GM18861 (cell line): ENCODE results near the gene KLHL22.
"Not testable (repeated sequence)": the region's sequence is repeated elsewhere in the genome, so short reads cannot be mapped to it uniquely, and the experiment has no call there.

ENCODE experiments used
- ATAC-seq: cut with Tn5 transposase; IDR thresholded peaks from one replicate; pipeline ENCODE4 v1.9.1; 2021; ENCODE audit not compliant: unreplicated experiment

Gene KLHL22

DNA sequence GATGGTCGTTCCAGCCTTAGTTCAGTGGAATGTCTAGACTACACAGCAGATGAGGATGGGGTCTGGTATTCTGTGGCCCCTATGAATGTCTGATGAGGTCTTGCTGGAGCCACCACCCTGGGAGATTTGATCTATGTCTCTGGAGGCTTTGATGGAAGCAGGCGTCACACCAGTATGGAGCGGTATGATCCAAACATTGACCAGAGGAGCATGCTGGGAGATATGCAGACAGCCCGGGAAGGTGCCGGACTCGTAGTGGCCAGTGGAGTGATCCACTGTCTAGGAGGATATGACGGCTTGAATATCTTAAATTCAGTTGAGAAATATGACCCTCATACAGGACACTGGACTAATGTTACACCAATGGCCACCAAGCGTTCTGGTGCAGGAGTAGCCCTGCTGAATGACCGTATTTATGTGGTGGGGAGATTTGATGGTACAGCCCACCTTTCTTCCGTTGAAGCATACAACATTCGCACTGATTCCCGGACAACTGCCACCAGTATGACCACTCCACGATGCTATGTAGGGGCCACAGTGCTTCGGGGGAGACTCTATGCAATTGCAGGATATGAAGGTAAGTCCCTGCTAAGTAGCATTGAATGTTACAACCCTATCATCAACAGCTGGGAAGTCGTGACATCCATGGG, 44.3 kb downstream of the KLHL22 start:
- ATAC-seq = not testable (repeated sequence)

DNA sequence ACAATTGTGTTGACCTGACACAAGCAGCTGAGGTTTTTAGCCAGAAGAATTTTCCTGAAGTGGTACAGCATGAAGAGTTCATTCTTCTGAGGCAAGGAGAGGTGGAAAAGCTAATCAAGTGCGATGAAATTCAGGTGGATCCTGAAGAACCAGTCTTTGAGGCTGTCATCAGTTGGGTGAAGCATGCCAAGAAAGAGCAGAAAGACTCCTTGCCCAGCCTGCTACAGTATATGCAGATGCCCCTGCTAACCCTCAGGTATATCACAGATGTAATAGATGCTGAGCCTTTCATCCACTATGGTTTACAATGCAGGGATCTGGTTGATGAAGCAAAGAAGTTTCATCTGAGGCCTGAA, 45.1 kb downstream of the KLHL22 start:
- no peak for ATAC-seq

DNA sequence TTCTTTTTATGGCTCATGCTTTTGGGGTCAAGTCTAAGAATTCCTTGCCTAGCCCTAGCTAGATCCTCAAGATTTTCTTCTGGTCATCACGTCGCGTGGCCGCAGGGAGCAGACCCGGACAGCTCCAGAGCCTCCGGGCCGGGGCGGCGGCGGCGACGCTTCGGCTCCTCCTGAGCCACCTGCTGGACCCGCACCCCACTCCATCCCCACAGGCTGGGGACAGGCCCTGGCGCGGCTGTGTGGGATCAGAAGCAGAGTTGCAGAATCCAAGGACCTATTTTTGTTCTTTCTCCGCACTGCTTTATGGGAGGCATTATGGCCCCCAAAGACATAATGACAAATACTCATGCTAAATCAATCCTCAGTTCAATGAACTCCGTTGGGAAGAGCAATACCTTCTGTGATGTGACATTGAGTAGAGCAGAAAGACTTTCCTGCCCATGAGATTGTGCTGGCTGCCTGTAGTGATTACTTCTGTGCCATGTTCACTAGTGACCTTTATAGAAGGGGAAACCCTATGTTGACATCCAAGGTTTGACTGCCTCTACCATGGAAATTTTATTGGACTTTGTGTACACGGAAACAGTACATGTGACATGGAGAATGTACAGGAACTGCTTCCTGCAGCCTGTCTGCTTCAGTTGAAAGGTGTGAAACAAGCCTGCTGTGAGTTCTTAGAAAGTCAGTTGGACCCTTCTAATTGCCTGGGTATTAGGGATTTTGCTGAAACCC, 45.6 kb downstream of the KLHL22 start:
- ATAC-seq = no peak

DNA sequence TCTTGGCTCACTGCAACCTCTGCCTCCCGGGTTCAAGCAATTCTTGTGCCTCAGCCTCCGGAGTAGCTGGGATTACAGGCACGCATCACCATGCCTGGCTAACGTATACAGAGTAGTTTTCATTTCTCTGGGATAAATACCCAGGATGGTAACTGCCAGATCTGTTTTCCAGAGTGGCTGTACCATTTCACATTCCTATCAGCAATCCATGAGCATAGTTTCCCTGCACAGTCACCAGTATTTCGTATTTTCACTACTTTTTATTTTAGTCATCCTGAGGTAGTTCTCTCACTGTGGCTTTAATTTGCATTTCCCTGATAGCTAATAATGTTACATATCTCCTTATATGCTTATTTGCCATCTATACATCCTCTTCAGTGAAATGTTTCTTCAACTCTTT, 47.0 kb downstream of the KLHL22 start:
- no peak for ATAC-seq

DNA sequence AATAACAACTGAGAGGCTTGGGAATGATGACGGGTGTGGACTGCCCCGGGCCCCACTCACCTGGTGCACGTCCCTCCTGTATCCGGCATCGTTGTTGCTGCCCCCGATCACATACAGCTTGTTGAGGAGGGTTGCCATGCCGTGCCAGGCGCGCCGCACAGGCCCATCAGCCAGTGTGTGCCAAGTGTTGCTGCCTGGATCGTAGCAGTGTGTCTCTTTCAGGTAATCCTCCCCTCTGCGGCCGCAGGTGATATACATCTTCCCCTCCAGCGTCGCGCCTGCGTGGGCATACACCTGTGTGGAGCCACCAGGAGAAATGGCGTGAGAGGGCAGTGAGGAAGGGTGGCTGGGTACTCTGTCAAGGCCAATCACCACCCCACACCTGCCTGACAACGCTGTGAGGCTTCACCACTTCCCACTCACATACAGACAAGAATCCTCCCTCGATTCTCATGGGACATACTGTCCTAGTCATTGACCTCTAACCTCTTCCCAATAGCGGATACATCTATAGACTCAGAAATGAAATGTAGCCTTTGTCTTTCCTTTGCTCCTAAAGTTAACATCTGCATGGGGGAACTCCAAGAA, 49.1 kb downstream of the KLHL22 start:
- ATAC-seq = no peak

DNA sequence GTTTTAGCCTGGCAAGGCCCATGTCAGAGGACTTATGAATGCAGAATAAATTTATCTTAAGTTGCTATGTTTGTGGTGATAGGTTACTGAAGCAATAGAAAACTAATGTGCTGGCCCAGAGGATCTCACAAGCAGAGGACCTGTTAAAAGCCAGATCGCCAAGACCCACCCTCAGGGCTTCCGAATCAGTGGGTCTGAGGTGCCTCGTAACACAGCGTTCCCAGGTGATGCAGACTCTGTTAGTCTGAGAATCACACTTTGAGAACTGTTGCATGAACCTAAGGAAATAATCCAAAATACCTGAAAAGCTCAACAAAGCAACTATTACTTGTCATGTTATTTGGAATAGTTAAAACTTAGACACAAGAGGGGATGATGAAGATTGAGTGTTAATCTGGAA, 51.3 kb downstream of the KLHL22 start:
- no peak for ATAC-seq

DNA sequence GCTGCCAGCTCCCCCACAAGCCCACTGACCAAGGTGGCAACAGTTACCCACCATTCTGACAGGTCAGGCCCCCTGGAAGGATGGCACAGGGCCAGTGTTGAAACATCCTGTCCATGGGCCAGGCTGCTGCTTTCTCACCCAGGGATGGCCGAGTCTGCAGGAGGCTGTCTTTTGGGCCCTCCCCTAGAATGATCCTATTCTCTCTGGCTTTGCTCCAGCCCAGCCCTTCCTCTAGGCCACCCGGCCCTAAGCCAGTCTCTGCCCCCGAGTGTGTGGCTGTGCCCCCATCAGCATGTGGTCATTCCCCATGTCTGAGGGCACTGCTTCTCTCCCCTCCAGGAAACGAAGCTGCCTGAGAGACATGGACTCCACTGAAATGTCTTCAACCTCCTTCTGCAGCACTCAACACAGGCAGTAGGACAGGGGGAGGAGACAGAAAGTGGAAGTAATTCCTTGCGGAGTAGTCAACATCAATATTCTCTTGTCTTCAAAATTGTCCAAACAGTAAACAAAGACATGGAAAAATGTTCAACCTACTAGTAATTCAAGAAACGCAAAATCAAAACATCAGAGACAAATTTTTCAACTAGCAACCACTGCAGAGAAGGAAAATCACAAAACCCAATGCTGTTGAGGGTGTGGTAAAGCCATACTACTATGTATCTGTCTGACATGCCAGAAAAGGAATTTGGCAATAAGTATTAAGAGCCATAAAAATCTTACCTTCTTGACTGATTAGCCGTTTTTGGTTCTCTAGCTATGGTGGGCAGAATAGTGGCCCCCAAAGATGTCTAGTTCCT, 52.9 kb downstream of the KLHL22 start:
- no peak for ATAC-seq

DNA sequence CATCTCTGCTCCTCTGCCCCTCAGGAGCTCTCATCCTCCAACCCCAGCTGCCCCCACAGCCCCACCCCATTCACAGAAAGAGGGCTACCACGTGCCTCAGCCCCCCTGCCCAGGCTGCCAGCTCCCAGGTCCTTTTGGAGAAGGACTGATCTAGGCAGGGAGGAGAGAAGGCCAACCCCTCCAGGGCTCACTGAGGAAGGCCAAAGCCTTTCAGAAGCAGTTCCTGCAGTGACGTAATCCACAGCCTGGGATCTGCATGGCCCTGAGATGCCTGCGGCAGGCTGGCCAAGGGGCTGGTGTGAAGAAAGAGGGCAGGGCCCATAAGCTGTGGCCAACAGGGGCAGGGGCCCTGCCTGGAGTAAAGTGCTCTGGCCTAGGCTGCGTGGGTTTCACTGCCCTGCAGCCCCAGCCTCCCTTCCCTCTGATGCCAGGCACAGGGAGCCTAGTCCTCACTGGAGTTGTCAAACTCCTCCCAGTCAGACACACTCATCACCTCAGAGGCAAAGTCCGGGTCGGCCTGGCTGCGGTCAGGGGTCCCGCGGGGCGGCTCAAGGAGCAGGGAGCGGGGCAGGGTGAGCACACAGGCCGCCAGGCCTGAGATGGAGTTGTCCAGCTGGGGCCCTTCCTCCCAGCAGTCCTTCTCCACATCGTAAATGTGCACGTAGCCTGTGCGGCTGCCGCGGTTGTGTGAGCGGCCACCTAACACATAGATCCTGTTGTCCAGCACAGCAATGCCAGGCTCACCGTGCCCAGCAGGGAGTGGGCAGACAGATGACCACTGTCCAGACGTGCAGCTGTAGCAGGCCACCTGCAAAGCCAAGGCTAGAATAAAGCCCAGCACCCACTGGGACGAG, 53.7 kb downstream of the KLHL22 start:
- ATAC-seq = no peak

DNA sequence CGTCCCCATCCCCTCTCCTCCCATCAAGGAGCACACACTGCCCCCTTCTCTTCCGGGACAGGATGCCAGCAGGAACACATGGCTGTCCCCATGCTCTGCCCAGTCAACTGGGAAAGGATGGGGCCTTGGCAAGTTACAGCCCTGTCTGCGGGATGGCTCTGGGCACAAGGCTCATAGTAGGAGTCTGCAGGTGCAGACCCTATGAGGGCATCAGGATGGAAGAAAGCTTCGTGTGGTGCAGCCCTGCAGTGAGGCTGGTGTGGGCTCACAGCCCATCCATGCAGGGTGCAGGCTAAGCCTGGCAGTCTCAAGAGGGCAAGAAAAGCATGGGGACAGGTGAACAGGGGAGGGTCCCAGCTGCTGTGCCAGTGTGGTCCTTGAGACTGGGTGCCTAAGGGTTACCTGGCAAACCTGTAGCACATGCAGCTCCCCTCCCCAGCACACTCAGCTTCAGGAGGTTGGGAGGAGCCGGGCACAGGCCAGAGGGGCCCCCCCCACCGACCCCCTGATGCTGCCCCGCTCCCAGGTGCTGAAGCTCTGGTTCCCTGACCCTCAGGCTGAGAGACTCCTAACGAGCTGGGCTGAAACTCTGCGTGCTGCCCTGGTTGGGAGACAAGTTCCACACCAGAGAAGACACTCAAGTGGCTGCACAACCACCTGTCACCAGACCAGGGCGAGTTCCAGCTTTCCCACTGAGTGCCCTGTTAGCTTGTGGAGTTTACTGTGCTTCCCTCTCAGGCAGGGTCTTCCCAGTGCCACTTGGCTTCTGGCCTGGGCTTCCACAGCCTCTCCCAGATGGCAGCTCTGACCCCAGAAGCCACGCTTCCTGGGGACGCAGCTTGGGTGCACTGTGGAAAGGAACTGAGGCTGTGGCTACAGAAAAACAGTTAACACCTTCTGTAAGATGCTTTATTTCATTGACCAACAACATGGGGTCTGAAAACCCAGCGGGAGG, 54.7 kb downstream of the KLHL22 start:
- ATAC-seq = no peak

DNA sequence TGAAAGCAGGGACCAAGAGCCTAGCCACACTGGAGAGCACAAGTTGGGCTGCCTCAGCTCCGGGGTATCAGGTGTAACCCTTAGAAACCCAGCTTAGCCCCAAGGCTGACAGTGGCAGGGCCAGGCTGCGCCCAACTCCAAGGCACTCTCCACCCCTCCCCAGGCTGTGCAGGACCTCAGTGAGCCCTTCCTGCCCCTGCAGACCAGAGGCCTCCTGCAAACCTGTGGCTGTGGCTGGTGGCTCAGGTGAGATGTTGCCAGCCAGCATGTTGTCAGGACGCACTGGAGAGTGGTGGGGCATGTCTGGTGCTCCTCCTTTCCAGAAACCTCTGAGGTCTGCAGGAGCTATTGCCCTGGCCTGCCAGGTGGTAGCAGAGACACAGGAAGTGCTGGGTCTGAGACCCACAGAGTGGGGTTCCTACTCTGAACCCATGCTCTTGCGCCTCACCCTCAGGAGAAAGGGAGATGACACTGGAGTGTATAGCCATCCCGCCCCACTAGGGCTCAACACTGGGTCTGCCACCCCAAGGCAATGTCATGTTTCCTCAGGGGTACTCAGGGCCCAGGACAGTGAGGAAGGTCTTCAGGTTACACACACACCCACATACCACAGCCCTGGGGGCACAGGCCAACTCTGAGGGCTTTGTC, 55.5 kb downstream of the KLHL22 start:
- ATAC-seq = no peak

DNA sequence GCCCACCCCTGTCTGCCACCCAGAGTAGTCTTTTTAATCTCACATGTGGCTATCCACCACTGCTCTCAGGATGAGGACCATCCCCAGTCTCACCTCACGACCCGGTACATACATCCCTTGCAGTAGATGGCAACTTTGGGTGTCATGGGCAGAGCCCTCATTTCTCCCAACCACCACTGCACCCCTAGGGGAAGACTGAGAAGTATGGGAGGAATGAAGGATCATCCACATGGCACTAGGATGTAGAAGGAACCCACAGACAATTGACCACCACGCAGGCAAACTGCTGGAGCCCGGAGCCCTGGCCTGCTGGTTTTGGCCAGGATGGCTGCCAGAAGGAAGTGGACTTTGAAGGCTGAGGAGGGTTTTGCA, 56.1 kb downstream of the KLHL22 start:
- ATAC-seq = no peak

DNA sequence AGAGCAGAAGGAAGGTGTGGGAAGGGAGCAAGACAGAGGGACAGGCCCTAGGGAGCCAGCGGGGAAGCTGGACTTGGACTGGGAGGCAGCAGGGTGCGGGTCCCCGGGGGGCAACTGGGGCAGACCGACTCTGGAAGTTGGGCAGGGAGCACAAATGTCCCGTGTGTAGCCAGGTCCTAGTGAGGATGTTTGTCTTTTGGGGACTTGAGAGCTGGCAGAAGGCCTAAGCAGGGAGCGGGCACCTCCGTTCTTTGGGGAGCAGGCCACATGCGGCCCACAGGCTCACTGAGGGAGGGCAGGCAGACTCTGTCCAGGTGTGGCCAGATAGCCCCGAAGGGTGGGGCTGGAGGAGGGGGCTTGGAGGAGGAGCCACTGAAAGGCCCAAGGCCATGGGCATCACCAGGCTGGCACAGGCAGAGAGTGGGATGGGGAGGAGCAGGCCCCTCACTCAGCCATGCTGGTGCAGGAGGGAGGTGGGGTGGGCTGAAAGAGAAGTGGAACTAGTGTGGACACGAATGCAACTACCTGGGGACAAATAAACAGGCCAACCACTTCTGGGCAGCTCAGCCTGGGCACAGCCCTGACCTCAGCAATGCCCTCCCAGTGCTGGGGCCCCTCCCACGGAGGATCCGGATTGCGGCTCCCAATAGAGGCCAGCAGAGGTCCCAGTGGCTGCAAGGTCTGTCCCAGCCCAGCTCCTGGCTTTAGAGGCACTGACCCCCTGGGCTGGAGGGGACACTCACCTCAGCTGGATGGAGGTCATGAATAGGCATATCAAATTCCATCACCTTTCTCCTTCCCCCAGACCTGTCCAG, 56.7 kb downstream of the KLHL22 start:
- no peak for ATAC-seq

DNA sequence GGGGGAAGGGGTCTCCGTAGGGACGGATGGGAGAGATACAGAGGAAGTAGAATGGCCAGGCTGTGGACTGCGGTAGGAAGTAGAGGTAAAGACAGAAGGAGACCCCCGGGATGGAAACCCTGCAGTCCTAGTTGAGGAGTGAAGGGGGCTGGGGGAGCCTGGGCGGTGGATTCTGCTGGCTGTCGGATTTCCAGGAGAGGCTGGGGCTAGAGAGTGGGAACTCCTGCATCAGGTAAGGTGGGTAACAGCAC, 57.2 kb downstream of the KLHL22 start:
- no peak for ATAC-seq

DNA sequence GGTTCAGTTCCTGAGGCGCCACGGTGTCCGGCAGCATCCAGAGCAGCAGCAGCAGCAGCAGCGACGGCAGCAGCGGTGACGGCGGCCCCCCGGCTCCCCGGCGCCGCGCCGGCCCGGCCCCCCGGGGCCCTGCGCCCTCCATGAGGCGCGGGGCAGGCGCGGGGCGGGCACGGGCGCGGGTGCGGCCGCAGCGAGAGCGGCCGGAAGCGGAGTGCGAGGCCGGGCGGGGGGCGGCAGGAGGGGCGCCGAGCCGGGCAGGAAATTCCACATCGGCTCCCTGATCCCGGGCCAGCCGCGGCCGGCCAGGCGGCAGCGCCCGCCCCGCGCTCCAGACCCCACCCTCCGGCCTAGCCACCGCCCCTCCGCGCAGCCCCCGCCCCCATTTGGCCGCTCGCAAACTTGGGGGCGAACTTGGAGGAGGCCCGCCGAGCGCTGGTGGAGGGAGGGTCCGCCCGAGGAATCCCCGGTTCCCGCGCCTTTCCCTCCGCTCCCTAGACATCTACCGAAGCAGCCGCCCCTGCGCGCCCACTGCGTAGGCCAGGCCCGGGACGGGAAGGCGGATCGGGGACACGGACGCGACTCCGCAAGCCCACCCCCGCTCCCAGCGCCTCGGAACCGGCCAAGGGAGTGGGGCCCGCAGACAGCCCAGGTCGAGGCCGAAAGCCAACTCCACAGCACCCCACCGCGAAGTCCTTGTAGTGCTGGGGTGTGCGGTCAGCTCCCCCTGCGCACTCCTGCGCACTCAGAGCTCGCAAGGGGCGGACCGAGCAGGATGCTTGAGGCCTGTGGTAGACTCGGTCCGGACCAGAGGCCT, 57.8 kb downstream of the KLHL22 start, which contains the start of gene SCARF2:
SCARF2 (minus strand) TSS at position 213 of the 814 bp plus-strand sequence; CDS start at position 142, 71 bp downstream.
- ATAC-seq = no peak

DNA sequence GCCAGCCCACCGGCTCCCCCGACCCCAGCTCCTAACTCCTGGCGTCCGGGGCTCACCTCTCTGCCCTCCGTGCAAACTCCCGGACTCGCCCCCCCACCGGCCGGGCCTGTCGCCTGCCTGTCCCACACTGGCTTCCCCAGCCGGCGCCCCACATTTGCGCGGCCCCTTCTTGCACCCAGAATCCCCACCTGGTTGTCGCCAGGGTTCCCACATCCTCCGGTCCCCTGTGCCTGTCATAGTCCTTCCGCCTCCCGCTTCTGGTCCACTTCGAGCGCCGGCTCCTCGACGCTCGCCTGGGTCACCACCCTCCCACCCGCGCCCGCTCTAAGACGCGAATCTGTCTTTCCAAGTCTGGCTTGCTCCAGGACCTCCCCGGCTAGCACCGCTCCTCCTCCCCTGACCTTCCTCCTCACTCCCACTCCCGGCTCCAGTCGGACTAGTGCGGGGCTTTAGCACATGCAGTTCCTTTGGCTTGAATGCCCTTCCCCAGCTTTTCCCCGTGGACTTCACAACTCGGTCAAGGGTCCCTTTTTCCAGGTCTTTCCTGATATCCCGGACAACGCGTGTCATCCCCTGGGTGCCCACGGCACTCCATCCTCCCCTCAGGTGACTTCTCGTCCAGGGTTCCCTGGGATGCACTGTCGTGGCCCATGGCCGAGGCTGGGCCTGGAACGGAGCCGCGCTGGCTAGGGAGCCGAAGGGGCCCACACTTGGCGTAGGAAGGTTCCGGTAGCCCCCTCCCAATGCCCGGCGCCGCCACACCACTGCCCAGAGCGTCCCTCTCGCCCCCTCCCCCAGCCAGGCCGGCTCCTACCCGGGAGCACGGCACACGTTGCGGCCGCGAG, 58.6 kb downstream of the KLHL22 start:
- ATAC-seq = no peak

DNA sequence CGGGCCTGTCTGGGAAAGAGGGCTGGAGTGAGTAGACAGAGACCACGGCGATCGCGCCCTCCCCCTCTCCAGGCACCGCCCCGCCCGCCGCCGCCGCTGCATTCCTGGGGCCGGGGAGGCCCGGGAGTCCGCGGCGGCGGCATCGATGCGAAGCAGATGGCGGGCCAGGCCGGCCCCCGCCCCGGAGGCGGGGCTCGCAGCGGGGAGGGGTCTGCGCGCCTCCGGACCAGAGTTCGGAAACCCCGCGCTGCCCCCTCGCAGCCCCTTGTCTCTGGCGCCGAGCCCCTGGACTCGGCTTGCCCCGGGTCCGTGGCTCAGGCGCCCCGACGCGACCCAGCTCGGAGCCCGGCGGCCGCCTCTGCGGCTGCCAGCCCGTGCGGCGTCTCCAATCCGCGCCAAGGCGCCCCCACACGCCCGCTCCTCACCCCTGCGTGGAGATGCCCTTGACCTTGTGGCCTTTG, 59.3 kb downstream of the KLHL22 start:
- no peak for ATAC-seq
